ENCODE measurements around the gene LIX1L.

The LIX1L gene

DNA sequence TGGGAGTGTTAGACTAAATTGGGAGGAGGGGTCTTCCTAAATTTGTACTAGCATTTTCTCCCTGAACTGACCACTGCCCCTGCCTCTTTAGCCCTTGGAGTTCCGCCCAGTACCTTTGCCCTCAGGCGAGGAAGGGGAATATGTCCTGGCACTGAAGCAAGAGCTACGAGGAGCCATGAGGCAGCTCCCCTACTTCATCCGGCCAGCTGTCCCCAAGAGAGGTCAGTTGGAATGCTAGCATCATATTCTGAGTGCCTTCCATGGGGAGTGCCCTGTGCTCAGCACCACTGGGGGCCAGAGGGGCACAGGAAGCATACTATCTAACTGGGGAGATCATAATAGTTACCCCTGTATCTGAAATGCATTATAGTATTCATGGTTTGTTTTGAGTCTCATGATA lies 17.4 kb upstream of the LIX1L start:
- H3K27ac ChIP-seq (ENCODE audit: low read depth, low read length), result no peak overlapping the region

GRCh38 chr1:145974721-145975120 lies 16.9 kb upstream of the LIX1L start:
- Histone ChIP-seq H3K9ac (ENCODE audit: low read depth, low read length) (no peak overlapping the region), H3K4me3 (ENCODE audit: low read length) (no peak overlapping the region)
- 95% methylated on average over 7 of the region's 7 CpGs for WGBS

More for the DNA sequence above, 17.4 kb upstream of the LIX1L start:
- Histone ChIP-seq H3K4me3 (ENCODE audit: low read length) (no peak overlapping the region), H3K9me3 (ENCODE audit: insufficient read depth, low read depth, low read length) (no peaks in the 10 kb centered on the region), H3K36me3 (ENCODE audit: insufficient read depth, low read length) (no peaks in the 10 kb centered on the region), H3K27me3 (ENCODE audit: insufficient read depth, low read length) (no peaks in the 10 kb centered on the region), H3K9ac (ENCODE audit: low read depth, low read length) (no peak overlapping the region), H3K4me1 (ENCODE audit: insufficient read depth, low read length) (peaks cover 24% of the 10 kb centered on the region)
- WGBS, result 91% methylated on average over 4 of the region's 4 CpGs

GRCh38 chr1:145972580-145972979 lies 14.8 kb upstream of the LIX1L start:
- H3K9ac ChIP-seq (ENCODE audit: low read depth, low read length), result no peak overlapping the region
- H3K36me3 ChIP-seq (ENCODE audit: insufficient read depth, low read length), result no peaks in the 10 kb centered on the region
- no peaks in the 10 kb centered on the region for H3K27me3 ChIP-seq (ENCODE audit: insufficient read depth, low read length)
- H3K4me3 ChIP-seq (ENCODE audit: low read length), result no peak overlapping the region
- 0 out of 2 replicates have a peak, but pooled peaks cover under 1% of the 10 kb centered on the region for H3K4me1 ChIP-seq (ENCODE audit: insufficient read depth, low read length)
- H3K9me3 ChIP-seq (ENCODE audit: insufficient read depth, low read depth, low read length), result 0 out of 2 replicates have a peak, but pooled peaks cover under 1% of the 10 kb centered on the region
- WGBS, result 86% methylated on average over 7 of the region's 7 CpGs
- no peak overlapping the region for H3K27ac ChIP-seq (ENCODE audit: low read depth, low read length)

More at GRCh38 chr1:145974721-145975120, 16.9 kb upstream of the LIX1L start:
- Histone ChIP-seq H3K27ac (ENCODE audit: low read depth, low read length) (no peak overlapping the region), H3K4me1 (ENCODE audit: insufficient read depth, low read length) (peaks cover 19% of the 10 kb centered on the region), H3K36me3 (ENCODE audit: insufficient read depth, low read length) (no peaks in the 10 kb centered on the region), H3K9me3 (ENCODE audit: insufficient read depth, low read depth, low read length) (no peaks in the 10 kb centered on the region), H3K27me3 (ENCODE audit: insufficient read depth, low read length) (no peaks in the 10 kb centered on the region)

DNA sequence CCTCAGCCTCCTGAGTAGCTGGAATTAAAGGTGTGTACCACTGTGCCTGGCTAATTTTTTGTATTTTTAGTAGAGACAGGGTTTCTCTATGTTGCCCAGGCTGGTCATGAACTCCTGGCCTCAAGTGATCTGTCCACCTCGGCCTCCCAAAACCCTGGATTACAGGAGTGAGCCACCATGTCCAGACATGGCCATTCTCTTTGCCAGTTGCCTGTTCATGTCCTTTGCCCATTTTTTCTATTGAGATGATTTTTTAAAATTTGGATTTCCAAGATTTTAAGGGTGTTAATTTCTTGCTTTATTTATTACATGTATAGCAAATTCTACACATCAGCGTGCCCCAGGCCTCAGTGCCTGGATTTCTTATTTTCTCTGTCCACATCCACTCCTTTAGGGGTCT lies 9.5 kb upstream of the LIX1L start:
- Histone ChIP-seq H3K9ac (ENCODE audit: low read depth, low read length) (no peak overlapping the region), H3K27ac (ENCODE audit: low read depth, low read length) (no peak overlapping the region), H3K4me1 (ENCODE audit: insufficient read depth, low read length) (peaks cover 13% of the 10 kb centered on the region), H3K4me3 (ENCODE audit: low read length) (no peak overlapping the region), H3K36me3 (ENCODE audit: insufficient read depth, low read length) (no peaks in the 10 kb centered on the region), H3K9me3 (ENCODE audit: insufficient read depth, low read depth, low read length) (0 out of 2 replicates have a peak, but pooled peaks cover 5% of the 10 kb centered on the region), H3K27me3 (ENCODE audit: insufficient read depth, low read length) (peaks cover 20% of the 10 kb centered on the region)
- WGBS, result 93% methylated on average over 2 of the region's 2 CpGs

DNA sequence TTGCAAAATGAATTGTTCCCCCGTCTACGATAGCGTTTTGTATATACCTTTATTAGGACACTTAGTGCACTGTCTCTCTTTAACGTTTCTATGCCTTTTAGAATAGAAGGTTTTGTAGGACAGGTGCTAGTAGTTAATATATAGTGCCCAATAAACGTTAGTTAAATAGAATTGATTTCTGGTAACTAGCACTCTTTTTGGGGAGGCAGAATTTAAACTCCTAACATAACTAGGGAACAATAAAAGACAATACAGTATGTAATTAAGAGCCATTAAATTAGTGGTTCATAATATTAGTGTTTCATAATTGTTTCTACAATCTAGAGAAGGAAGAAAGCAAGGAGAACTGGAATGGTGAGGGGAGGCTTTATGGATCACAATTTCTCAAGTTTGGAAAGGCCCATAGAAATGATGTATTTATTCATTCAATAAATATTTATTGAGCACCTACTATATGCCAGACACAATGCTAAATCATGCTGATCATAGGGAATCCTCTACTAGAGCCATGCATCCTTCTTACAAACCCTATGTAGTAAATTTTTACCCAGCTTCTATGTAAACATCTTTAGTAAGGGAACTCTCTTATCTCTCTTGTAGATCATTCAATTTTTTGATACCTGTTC lies 7.4 kb upstream of the LIX1L start:
- 0 out of 2 replicates have a peak, but pooled peaks cover 5% of the 10 kb centered on the region for H3K9me3 ChIP-seq (ENCODE audit: insufficient read depth, low read depth, low read length)
- H3K4me3 ChIP-seq (ENCODE audit: low read length), result peak overlapping the region; percentile 65
- no peak overlapping the region for H3K27ac ChIP-seq (ENCODE audit: low read depth, low read length)
- WGBS, result 43% methylated on average over 3 of the region's 5 CpGs
- peaks cover 13% of the 10 kb centered on the region for H3K4me1 ChIP-seq (ENCODE audit: insufficient read depth, low read length)
- H3K27me3 ChIP-seq (ENCODE audit: insufficient read depth, low read length), result peaks cover 40% of the 10 kb centered on the region
- no peaks in the 10 kb centered on the region for H3K36me3 ChIP-seq (ENCODE audit: insufficient read depth, low read length)
- H3K9ac ChIP-seq (ENCODE audit: low read depth, low read length), result no peak overlapping the region

DNA sequence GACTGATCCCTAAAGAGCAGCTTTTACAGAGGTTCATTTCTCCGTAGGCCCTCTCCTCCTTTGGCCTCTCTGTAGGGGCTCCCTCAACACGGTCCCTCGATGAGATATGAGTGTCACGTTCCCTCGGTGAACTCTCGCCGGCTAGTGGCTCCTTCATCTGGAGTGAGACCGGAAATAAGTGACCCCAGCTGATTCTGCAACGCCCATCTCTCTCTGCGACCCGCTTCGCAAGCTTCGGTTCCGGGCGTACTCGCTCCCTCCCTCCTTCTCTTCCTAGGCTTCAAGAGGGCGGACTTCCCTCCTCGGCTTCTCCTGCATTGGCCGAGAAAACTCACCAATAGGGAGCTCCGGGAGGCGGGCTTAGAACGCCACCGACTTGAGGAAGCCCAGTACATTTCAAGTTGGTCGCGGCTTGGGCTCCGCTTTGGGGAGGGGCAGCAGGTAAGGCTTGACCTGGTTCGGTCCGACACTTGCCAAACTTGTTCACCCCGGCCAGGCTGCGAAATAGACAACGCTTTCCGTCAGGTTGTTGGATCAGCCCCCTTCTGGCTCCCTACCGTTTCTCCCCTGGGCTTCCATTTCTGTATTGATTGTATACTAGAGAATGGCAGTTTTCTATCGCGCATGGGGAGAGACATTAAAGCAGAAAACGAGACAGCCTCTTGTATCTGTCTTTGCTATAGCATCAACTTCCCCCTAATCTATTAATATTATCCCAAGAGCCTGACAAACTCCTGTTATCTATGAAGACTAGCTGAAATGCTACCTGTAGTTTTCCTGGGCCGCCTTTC lies 6.7 kb upstream of the LIX1L start, which contains the start of the genes ANKRD34A and POLR3GL:
Gene ANKRD34A (minus strand): TSS at position 248 of the 791 bp plus-strand sequence. CDS start 2,816 bp downstream, outside the sequence.
Gene POLR3GL (plus strand): TSS at position 363 of the 791 bp plus-strand sequence. CDS start 10,176 bp downstream, outside the sequence.
- H3K9ac ChIP-seq (ENCODE audit: low read depth, low read length), result 0 out of 2 replicates have a peak within 1 kb of the TSS, but pooled peaks have one; percentile 5
- peak within 1 kb of the TSS; percentile 65 for H3K4me3 ChIP-seq (ENCODE audit: low read length)
- WGBS, result 3% methylated on average over 37 of the region's 37 CpGs
- H3K36me3 ChIP-seq (ENCODE audit: insufficient read depth, low read length), result no peaks in the 10 kb centered on the region
- peaks cover 48% of the 10 kb centered on the region for H3K27me3 ChIP-seq (ENCODE audit: insufficient read depth, low read length)
- H3K27ac ChIP-seq (ENCODE audit: low read depth, low read length), result no peak within 1 kb of the TSS
- H3K9me3 ChIP-seq (ENCODE audit: insufficient read depth, low read depth, low read length), result 0 out of 2 replicates have a peak, but pooled peaks cover 5% of the 10 kb centered on the region
- peaks cover 13% of the 10 kb centered on the region for H3K4me1 ChIP-seq (ENCODE audit: insufficient read depth, low read length)

DNA sequence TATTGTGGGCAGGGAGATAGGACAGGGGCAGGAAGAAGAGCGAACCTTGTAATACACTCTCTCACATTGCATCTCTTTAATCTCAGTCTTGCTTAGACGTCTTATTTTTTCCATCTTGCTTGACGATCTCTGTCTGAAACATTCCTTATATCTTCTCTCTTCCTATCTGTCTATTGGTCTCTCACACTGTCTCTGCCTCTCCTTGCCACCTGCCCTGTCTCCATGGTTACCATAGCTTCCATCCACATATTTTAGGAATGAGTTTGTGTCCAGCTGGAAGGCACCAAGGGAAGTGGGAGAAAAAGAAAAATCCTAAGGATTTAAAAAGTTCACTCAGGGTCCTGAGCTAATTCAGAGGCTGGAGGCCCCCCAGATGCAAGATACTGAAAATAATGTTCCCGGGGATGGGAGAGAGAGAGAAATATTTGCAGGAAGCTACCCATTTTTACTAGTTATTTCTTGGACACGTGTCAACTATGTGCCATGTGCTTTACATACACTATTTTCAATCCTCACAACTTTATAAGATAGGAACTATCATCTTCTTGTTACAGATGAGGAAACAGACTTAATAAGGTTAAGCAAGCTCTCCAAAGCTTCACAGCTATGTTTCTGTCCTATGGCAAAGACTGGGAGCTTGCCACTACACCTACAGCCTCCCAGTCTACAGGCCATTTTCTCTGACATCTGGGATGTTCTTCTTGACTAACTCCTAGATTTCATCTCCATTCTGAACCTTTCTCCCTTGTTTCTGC lies 5.6 kb upstream of the LIX1L start:
- Histone ChIP-seq H3K27ac (ENCODE audit: low read depth, low read length) (no peak overlapping the region), H3K4me1 (ENCODE audit: insufficient read depth, low read length) (peaks cover 13% of the 10 kb centered on the region), H3K4me3 (ENCODE audit: low read length) (peak overlapping the region; percentile 92), H3K9me3 (ENCODE audit: insufficient read depth, low read depth, low read length) (0 out of 2 replicates have a peak, but pooled peaks cover 5% of the 10 kb centered on the region), H3K36me3 (ENCODE audit: insufficient read depth, low read length) (no peaks in the 10 kb centered on the region), H3K9ac (ENCODE audit: low read depth, low read length) (no peak overlapping the region), H3K27me3 (ENCODE audit: insufficient read depth, low read length) (peaks cover 58% of the 10 kb centered on the region)
- 66% methylated on average over 5 of the region's 5 CpGs for WGBS

DNA sequence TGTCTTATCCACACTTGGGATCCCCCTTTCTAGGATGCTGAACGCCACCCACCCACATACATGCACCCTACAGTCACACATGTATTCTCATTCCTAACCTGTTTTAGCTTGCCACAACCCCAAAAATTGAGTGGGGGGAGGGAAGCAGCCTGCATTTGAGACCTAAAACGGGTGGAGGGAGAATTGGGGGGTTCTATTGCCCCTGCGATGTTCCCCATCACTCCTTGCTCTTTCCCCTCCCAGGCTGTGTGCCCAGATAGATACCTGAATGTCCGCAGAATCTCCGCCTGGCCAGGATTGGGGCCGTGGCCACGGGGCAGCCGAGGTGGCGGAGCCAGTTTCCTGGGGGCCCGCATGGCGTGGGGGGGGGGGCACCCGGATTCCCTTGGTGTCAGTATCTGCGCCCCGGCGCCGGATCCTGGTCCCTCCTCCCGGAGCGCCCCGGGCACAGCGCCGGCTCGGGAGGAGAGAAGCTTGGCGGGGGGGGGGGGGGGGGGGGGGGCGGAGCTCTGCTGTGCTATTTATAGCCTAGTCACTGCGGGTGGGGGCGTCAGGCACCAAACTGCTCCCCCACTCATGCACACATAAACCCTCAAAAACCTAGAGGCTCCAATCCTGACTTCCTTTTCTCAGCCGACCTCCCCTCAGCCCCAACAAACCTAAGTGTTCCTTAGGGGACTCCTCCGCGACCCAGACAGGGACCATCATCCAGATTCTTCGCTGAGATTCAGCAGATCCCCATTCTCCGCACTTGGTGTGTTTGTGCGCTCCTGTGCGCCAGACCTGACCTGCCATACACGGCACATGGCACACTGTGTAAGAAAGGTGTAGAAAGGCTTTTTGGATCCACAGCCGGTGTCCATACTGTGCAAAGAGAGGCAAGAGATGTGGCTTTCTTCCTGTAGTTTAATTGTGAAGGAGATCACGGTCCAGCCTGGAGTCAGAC lies 4.6 kb upstream of the LIX1L start:
- Histone ChIP-seq H3K36me3 (ENCODE audit: insufficient read depth, low read length) (no peaks in the 10 kb centered on the region), H3K9me3 (ENCODE audit: insufficient read depth, low read depth, low read length) (0 out of 2 replicates have a peak, but pooled peaks cover 3% of the 10 kb centered on the region), H3K4me3 (ENCODE audit: low read length) (peak overlapping the region; percentile 92), H3K4me1 (ENCODE audit: insufficient read depth, low read length) (peaks cover 17% of the 10 kb centered on the region), H3K27ac (ENCODE audit: low read depth, low read length) (no peak overlapping the region), H3K27me3 (ENCODE audit: insufficient read depth, low read length) (peaks cover 63% of the 10 kb centered on the region), H3K9ac (ENCODE audit: low read depth, low read length) (no peak overlapping the region)
- WGBS, result 11% methylated on average over 24 of the region's 36 CpGs

GRCh38 chr1:145961425-145962156 lies 3.8 kb upstream of the LIX1L start:
- Histone ChIP-seq H3K27me3 (ENCODE audit: insufficient read depth, low read length) (peaks cover 72% of the 10 kb centered on the region), H3K9ac (ENCODE audit: low read depth, low read length) (no peak overlapping the region), H3K4me3 (ENCODE audit: low read length) (peak overlapping the region; percentile 92), H3K36me3 (ENCODE audit: insufficient read depth, low read length) (no peaks in the 10 kb centered on the region), H3K4me1 (ENCODE audit: insufficient read depth, low read length) (peaks cover 22% of the 10 kb centered on the region), H3K9me3 (ENCODE audit: insufficient read depth, low read depth, low read length) (no peaks in the 10 kb centered on the region), H3K27ac (ENCODE audit: low read depth, low read length) (no peak overlapping the region)
- WGBS, result under 1% methylated on average over 57 of the region's 57 CpGs
